ENCODE results near the gene NACA2. TPM values are rescaled to one million over a fixed set of nuclear protein-coding genes. Genes with fewer than 3 reads are reported as not detected.
A peak's percentile ranks its signal among the peaks of the same experiment; 100 is the strongest.

The NACA2 gene
- total and polyA plus RNA-seq, 2 of the 13 experiments (the other 11 are each of a cell fraction or from before 2014, with no cell fraction given) = 0.21 TPM; not detected in 1

GRCh38 chr17:61579961-61580360 lies 11.1 kb downstream of the NACA2 start (continued):
- TF ChIP-seq ONECUT2 (CRISPR knock-in tag; IDR thresholded peaks at IDR 0.05) (peak; percentile 47; the same call in 1 of the 2 replicates), ZNF644 (CRISPR knock-in tag; IDR thresholded peaks at IDR 0.05; ENCODE audit: low read depth) (no peak), ATF4 (CRISPR knock-in tag; IDR thresholded peaks at IDR 0.05) (no peak), XRCC5 (optimal IDR thresholded peaks at IDR 0.05; ENCODE audit: low read length) (peak; percentile 72), ZNF451 (CRISPR knock-in tag; IDR thresholded peaks at IDR 0.05) (no peak), TCF7L2 (IDR thresholded peaks at IDR 0.05; ENCODE audit: low read depth, low read length) (no peak), MIXL1 (CRISPR knock-in tag; IDR thresholded peaks at IDR 0.05) (no peak), ZNF335 (CRISPR knock-in tag; IDR thresholded peaks at IDR 0.05) (no peak), ZNF678 (CRISPR knock-in tag; IDR thresholded peaks at IDR 0.05) (no peak), ZNF263 (CRISPR knock-in tag; IDR thresholded peaks at IDR 0.05) (0 out of 2 replicates have a peak, but pooled peaks have one; percentile 36), TGIF2 (CRISPR knock-in tag; IDR thresholded peaks at IDR 0.05) (no peak), BATF2 (CRISPR knock-in tag; IDR thresholded peaks at IDR 0.05) (no peak), THYN1 (CRISPR knock-in tag; IDR thresholded peaks at IDR 0.05; ENCODE audit: borderline replicate concordance, low read depth) (no peak), TFDP1 (CRISPR knock-in tag; IDR thresholded peaks at IDR 0.05; ENCODE audit: borderline replicate concordance) (no peak), MAFK (conservative IDR thresholded peaks at IDR 0.05 in 1 of 2, IDR thresholded peaks at IDR 0.05 in 1 of 2; ENCODE audit: low read length in 2 of 2) (no peak), SALL1 (CRISPR knock-in tag; IDR thresholded peaks at IDR 0.05) (peak; percentile 76), SKI (IDR thresholded peaks at IDR 0.05; ENCODE audit: partially characterized antibody) (no peak), ZNF318 (CRISPR knock-in tag; IDR thresholded peaks at IDR 0.05) (no peak)

Data from HepG2 (cell line).